Glutamatergic neuron (in vitro differentiated cells): ENCODE measurements around the gene SENP8. TPM values are rescaled to one million over a fixed set of nuclear protein-coding genes. Genes with fewer than 3 reads are reported as not detected.
A peak's percentile ranks its signal among the peaks of the same experiment; 100 is the strongest.

ENCODE experiments used
- DNase-seq: peaks from one replicate; pipeline ENCODE4 v3.0.0; 2022
- H3K27ac Mint-ChIP-seq: one replicate; pipeline ENCODE4 v1.8.0; 2020; ENCODE audit warnings: mild to moderate bottlenecking, mixed read lengths, inconsistent platforms; ENCODE audit not compliant: unreplicated experiment
- H3K27me3 Mint-ChIP-seq: one replicate; pipeline ENCODE4 v1.8.0; 2020; ENCODE audit warnings: mild to moderate bottlenecking, moderate library complexity, mixed read lengths, inconsistent platforms; ENCODE audit not compliant: unreplicated experiment
- H3K36me3 Mint-ChIP-seq: one replicate; pipeline ENCODE4 v1.8.0; 2020; ENCODE audit warnings: mild to moderate bottlenecking, mixed read lengths, inconsistent platforms; ENCODE audit not compliant: unreplicated experiment
- H3K4me1 Mint-ChIP-seq: one replicate; pipeline ENCODE4 v1.8.0; 2020; ENCODE audit warnings: mild to moderate bottlenecking, low read depth, mixed read lengths, inconsistent platforms; ENCODE audit not compliant: unreplicated experiment
- H3K4me3 Mint-ChIP-seq: one replicate; pipeline ENCODE4 v1.8.0; 2020; ENCODE audit warnings: mild to moderate bottlenecking, mixed read lengths, inconsistent platforms; ENCODE audit not compliant: unreplicated experiment
- H3K9me3 Mint-ChIP-seq: one replicate; pipeline ENCODE4 v1.8.0; 2020; ENCODE audit warnings: mild to moderate bottlenecking, moderate library complexity, mixed read lengths, inconsistent platforms; ENCODE audit not compliant: unreplicated experiment
- CTCF ChIP-seq: fragments of 200-600 bp; sonication (generic); IDR thresholded peaks from one replicate; pipeline ENCODE4 v1.5.0; 2021; ENCODE audit not compliant: partially characterized antibody, unreplicated experiment
- total RNA-seq: library from RNA; stranded (reverse); fragmentation: NEBNext Ultra II Directional; extraction: Animal tissue kit (Norgen Biotek cat#: 25700); gene quantifications from one replicate; pipeline ENCODE4 v1.2.1, GENCODE V29; 2021; ENCODE audit not compliant: unreplicated experiment

The SENP8 gene
- total RNA-seq, 1 donor from 2014 or later: 6.3 TPM

GRCh38 chr15:72183781-72184164, 65.6 kb downstream of the SENP8 start:
- H3K27me3 Mint-ChIP-seq: peaks cover 6% of the 10 kb centered on the region
- H3K27ac Mint-ChIP-seq: no peak overlapping the region
- DNase-seq: no peak
- no peaks in the 10 kb centered on the region for H3K4me1 Mint-ChIP-seq
- TF ChIP-seq CTCF: no peak
- no peaks in the 10 kb centered on the region for H3K36me3 Mint-ChIP-seq
- H3K4me3 Mint-ChIP-seq: peak overlapping the region; percentile 46
- no peaks in the 10 kb centered on the region for H3K9me3 Mint-ChIP-seq

GRCh38 chr15:72184165-72184811, 66.1 kb downstream of the SENP8 start:
- Mint-ChIP-seq H3K4me1 (no peaks in the 10 kb centered on the region), H3K4me3 (peak overlapping the region; percentile 60), H3K27me3 (peaks cover 6% of the 10 kb centered on the region), H3K36me3 (no peaks in the 10 kb centered on the region), H3K27ac (no peak overlapping the region), H3K9me3 (no peaks in the 10 kb centered on the region)
- DNase-seq: peak; percentile 66
- TF ChIP-seq CTCF: no peak

GRCh38 chr15:72189250-72189902, 71.2 kb downstream of the SENP8 start:
- no peak overlapping the region for H3K4me3 Mint-ChIP-seq
- H3K27ac Mint-ChIP-seq: no peak overlapping the region

GRCh38 chr15:72192416-72192815, 74.2 kb downstream of the SENP8 start:
- TF ChIP-seq CTCF: no peak
- no peaks in the 10 kb centered on the region for H3K36me3 Mint-ChIP-seq
- DNase-seq: no peak
- peaks cover 7% of the 10 kb centered on the region for H3K27me3 Mint-ChIP-seq
- no peak overlapping the region for H3K27ac Mint-ChIP-seq
- peaks cover 5% of the 10 kb centered on the region for H3K4me1 Mint-ChIP-seq
- no peak overlapping the region for H3K4me3 Mint-ChIP-seq
- H3K9me3 Mint-ChIP-seq: peaks cover 2% of the 10 kb centered on the region

More at GRCh38 chr15:72189250-72189902, 71.2 kb downstream of the SENP8 start:
- H3K4me1 Mint-ChIP-seq: peaks cover 5% of the 10 kb centered on the region
- DNase-seq: no peak
- TF ChIP-seq CTCF: no peak
- H3K9me3 Mint-ChIP-seq: no peaks in the 10 kb centered on the region
- H3K27me3 Mint-ChIP-seq: peaks cover 6% of the 10 kb centered on the region
- no peaks in the 10 kb centered on the region for H3K36me3 Mint-ChIP-seq

Other genes with a start within 250 kb of the SENP8 start
- gene MYO9A, start 253 bp upstream of the SENP8 start, total RNA-seq: 111 TPM
- gene GRAMD2A, start 79.4 kb downstream of the SENP8 start, total RNA-seq: not detected
- gene PKM, start 112.8 kb downstream of the SENP8 start, total RNA-seq: 949 TPM
- 193 TPM for gene PARP6, start 154.2 kb downstream of the SENP8 start, total RNA-seq
- 4.1 TPM for gene CELF6, start 201.8 kb downstream of the SENP8 start, total RNA-seq